K562 (cell line): ENCODE data around the gene LRRTM2. TPM values are rescaled to one million over a fixed set of nuclear protein-coding genes. Genes with fewer than 3 reads are reported as not detected.

Experiments used
- ATAC-seq: fragments of 200-7000 bp; cut with Tn5 transposase; 3 replicates; pipeline ENCODE4 v1.9.1; 2020; ENCODE audit warnings: moderate library complexity
- BruUV-seq: library from RNA; stranded (reverse); fragments of 400-500 nt; replicated peaks from 2 replicates; lab custom pipeline; 2021; lab: Mats Ljungman, UMichigan
- CTCF ChIA-PET: fragments of 300-600 bp; formaldehyde crosslinking; extraction: SDS; loops from one replicate; lab custom pipeline; 2021; ENCODE audit warnings: low intra/inter-chr PET ratio; lab: Yijun Ruan, JAX
- POLR2A ChIA-PET: fragments of 300-600, 350-650 bp; sonication (Branson Sonifier 250); formaldehyde crosslinking; extraction: SDS; loops from one replicate; lab custom pipeline; 2021; ENCODE audit warnings: antibody characterized with exemption, inconsistent platforms; lab: Yijun Ruan, JAX
- DNase-seq, 4 experiments: peaks; one replicate each; pipeline versions ENCODE4 v3.0.0 to v3.0.0-alpha.2; 2011 to 2018; ENCODE audit warnings: low spot score in 3 of 4, mixed read lengths in 3 of 4; ENCODE audit errors: extremely low read depth in 1 of 4
- FAIRE-seq: peaks from 2 replicates; lab custom pipeline; 2011; peaks lifted over from hg19 to GRCh38; lab: Jason Lieb, UNC
- H2AFZ ChIP-seq: 2 replicates; pipeline ENCODE4 v1.6.0; 2011; ENCODE audit warnings: low read depth, low read length, control low read depth, inconsistent platforms
- H3K27ac ChIP-seq: fragments of 200-600 bp; 3 replicates; pipeline ENCODE4 v1.8.0; 2011; ENCODE audit warnings: low read depth, mild to moderate bottlenecking, control low read depth, inconsistent platforms, low read length, moderate library complexity, mixed read lengths; ENCODE audit errors: extremely low read depth
- H3K27me3 ChIP-seq, 2 experiments: fragments of 300-600 bp in 1 of 2; 2 replicates in 1 of 2; 3 replicates in 1 of 2; pipeline versions ENCODE4 v1.6.0 to v1.8.0; 2011; ENCODE audit warnings: inconsistent platforms in 2 of 2, low read length in 2 of 2, mild to moderate bottlenecking in 1 of 2, mixed read lengths in 1 of 2, moderate library complexity in 1 of 2; ENCODE audit not compliant: control insufficient read depth in 2 of 2, insufficient read depth in 2 of 2
- H3K36me3 ChIP-seq: fragments of 300-600 bp; 3 replicates; pipeline ENCODE4 v1.8.0; 2011; ENCODE audit warnings: mild to moderate bottlenecking, low read length, inconsistent platforms; ENCODE audit not compliant: control insufficient read depth, insufficient read depth
- H3K4me1 ChIP-seq, 2 experiments: fragments of 200-600 bp in 1 of 2; replicated peaks in 1 of 2; 2 replicates in 1 of 2; 3 replicates in 1 of 2; pipeline versions ENCODE4 v1.5.1 to v1.8.0; 2011; ENCODE audit warnings: inconsistent platforms in 2 of 2, low read length in 2 of 2, mild to moderate bottlenecking in 1 of 2, mixed read lengths in 1 of 2, moderate library complexity in 1 of 2; ENCODE audit not compliant: control insufficient read depth in 2 of 2, insufficient read depth in 2 of 2
- H3K4me2 ChIP-seq: 2 replicates; pipeline ENCODE4 v1.6.1; 2011; ENCODE audit warnings: low read length, control low read depth, inconsistent platforms, mixed read lengths; ENCODE audit not compliant: insufficient read depth
- H3K4me3 ChIP-seq: fragments of 200-600 bp; sonication (generic), shearing (Covaris generic); 2 replicates; pipeline ENCODE4 v1.5.1; 2016; ENCODE audit warnings: control low read depth, inconsistent platforms
- H3K79me2 ChIP-seq: fragments of 200-600 bp; 3 replicates; pipeline ENCODE4 v1.8.0; 2011; ENCODE audit warnings: low read length, inconsistent platforms; ENCODE audit not compliant: control insufficient read depth, insufficient read depth
- H3K9ac ChIP-seq, 2 experiments: 2 replicates each; pipeline versions ENCODE4 v1.6.0 to v1.6.1; 2011; ENCODE audit warnings: low read depth in 2 of 2, low read length in 2 of 2, control low read depth in 1 of 2, inconsistent platforms in 1 of 2, mild to moderate bottlenecking in 1 of 2, mixed read lengths in 1 of 2; ENCODE audit not compliant: insufficient read depth in 1 of 2
- H3K9me1 ChIP-seq: one replicate; pipeline ENCODE4 v1.6.0; 2011; ENCODE audit warnings: inconsistent platforms, mild to moderate bottlenecking, low read length, moderate library complexity; ENCODE audit not compliant: control insufficient read depth, insufficient read depth
- H3K9me3 ChIP-seq: replicated peaks from 2 replicates; pipeline ENCODE4 v1.5.1; 2011; ENCODE audit warnings: low read depth, low read length, inconsistent platforms; ENCODE audit not compliant: control insufficient read depth, insufficient read depth
- H4K20me1 ChIP-seq: replicated peaks from 2 replicates; pipeline ENCODE4 v1.6.1; 2011; ENCODE audit warnings: low read length, inconsistent platforms, mixed read lengths; ENCODE audit not compliant: control insufficient read depth, insufficient read depth
- CHD2 ChIP-seq: IDR thresholded peaks from 2 replicates; pipeline ENCODE4 v1.6.1; 2011; ENCODE audit warnings: low read depth, low read length
- GABPB2 ChIP-seq: fragments of 250-450 bp; sonication (Bioruptor Pico); conservative IDR thresholded peaks from 2 replicates; pipeline ENCODE4 v1.5.1; 2021; ENCODE audit warnings: mild to moderate bottlenecking
- HES1 ChIP-seq: fragments of 450-650 bp; IDR thresholded peaks from 2 replicates; pipeline ENCODE4 v1.6.1; 2016; ENCODE audit warnings: low read depth, mild to moderate bottlenecking, moderate library complexity
- JUNB ChIP-seq: fragments of 450-650 bp; formaldehyde crosslinking; conservative IDR thresholded peaks from 2 replicates; pipeline ENCODE4 v1.4.0; 2020; ENCODE audit warnings: mild to moderate bottlenecking
- NCOA1 ChIP-seq: fragments of 450-650 bp; IDR thresholded peaks from 2 replicates; pipeline ENCODE4 v1.6.1; 2016; ENCODE audit warnings: low read depth
- NR2F6 ChIP-seq: fragments of 450-650 bp; formaldehyde crosslinking; IDR thresholded peaks from 2 replicates; pipeline ENCODE4 v1.4.0; 2020; ENCODE audit warnings: mild to moderate bottlenecking
- PTBP1 ChIP-seq: fragments of 200-400 bp; formaldehyde crosslinking; IDR thresholded peaks from 2 replicates; pipeline ENCODE4 v1.6.1; 2017; ENCODE audit warnings: low read depth, low read length
- SPI1 ChIP-seq: IDR thresholded peaks from 2 replicates; pipeline ENCODE4 v1.6.1; 2011; ENCODE audit warnings: low read depth, low read length, control low read depth, borderline replicate concordance
- ZZZ3 ChIP-seq: fragments of 450-650 bp; IDR thresholded peaks from 2 replicates; pipeline ENCODE4 v1.6.1; 2016; ENCODE audit warnings: antibody characterized with exemption, mild to moderate bottlenecking, moderate library complexity
- WGBS: fragments of 100-300 bp; shearing (Covaris generic); methylation state at CpG from one replicate; pipeline ENCODE4 v1.1.6; 2016; ENCODE audit warnings: low coverage, mixed read lengths; ENCODE audit not compliant: insufficient coverage; ENCODE audit errors: missing lambda C conversion rate; 5-methylcytosine and 5-hydroxymethylcytosine counted together
- in situ Hi-C: fragments of 300-500 bp; cut with MboI; formaldehyde crosslinking; loops from 4 replicates; pipeline ENCODE4 v1.15.0; 2018; ENCODE audit warnings: inconsistent platforms, mixed read lengths
- intact Hi-C: fragments of 100-400 bp; cut with micrococcal nuclease; formaldehyde crosslinking; loops from 2 replicates; pipeline ENCODE4 v1.14.2; 2022
- polyA plus RNA-seq, 8 experiments: library from polyadenylated mRNA; depleted of rRNA in 4 of 8; stranded (reverse) in 5 of 8; unstranded in 3 of 8; fragments of >200 nt; fragmentation: Nextera tagmentation in 2 of 8; fragmentation: Illumina TruSeq in 1 of 8; extraction: Ambion mirVana in 2 of 8; extraction: Trizol in 1 of 8; gene quantifications; 2 replicates each; pipeline versions ENCODE4 v1.2.1 to v1.2.3, GENCODE V29; 2011 to 2014; ENCODE audit warnings: inconsistent platforms in 1 of 8, missing spikeins in 1 of 8
- total RNA-seq, 7 experiments: library from RNA; depleted of rRNA in 6 of 7; stranded (reverse); fragments of >200 nt in 6 of 7; fragmentation: Illumina TruSeq in 2 of 7; extraction: Trizol in 2 of 7; gene quantifications; 2 replicates each; pipeline versions ENCODE4 v1.2.1 to v1.2.3, GENCODE V29; 2011 to 2021; ENCODE audit warnings: low replicate concordance in 1 of 7
- TF ChIP-seq, protein P1 (sequence below): fragments of 450-650 bp; formaldehyde crosslinking; IDR thresholded peaks from 2 replicates; pipeline ENCODE4 v1.4.0; 2020; ENCODE audit warnings: mild to moderate bottlenecking, moderate library complexity

LRRTM2 gene
- total and polyA plus RNA-seq, 9 of the 15 experiments (the other 6 are each of a cell fraction or from before 2014, with no cell fraction given): under 0.01 to 0.07 (median 0.03) TPM; not detected in 4

DNA sequence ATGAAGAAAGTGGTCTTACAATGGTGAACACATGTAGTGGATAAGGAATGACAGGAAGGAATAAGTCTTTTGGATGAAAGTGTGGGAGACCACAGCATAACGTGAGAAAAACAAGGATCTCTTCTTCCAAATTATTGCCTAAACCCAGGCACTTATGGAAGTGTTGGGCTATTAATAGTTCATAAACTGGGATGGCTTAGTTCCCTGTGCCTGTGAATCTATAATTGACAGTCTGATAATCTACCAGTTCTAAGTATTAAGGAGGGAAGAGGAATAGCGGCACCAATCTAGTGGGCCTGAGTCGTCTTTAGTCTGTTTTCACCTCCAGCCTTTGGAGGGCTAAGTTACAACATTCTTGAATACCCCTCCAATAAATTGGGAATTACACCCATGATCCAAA, 39.2 kb upstream of the LRRTM2 start:
- no TSS peak for BruUV-seq
- TF ChIP-seq GABPB2 (CRISPR knock-in tag) (no peak), HES1 (no peak), JUNB (CRISPR knock-in tag) (no peak), NCOA1 (no peak), NR2F6 (CRISPR knock-in tag) (no peak), SPI1 (no peak), CHD2 (no peak), PTBP1 (no peak), ZZZ3 (no peak)
- TF ChIP-seq, protein P1, sequence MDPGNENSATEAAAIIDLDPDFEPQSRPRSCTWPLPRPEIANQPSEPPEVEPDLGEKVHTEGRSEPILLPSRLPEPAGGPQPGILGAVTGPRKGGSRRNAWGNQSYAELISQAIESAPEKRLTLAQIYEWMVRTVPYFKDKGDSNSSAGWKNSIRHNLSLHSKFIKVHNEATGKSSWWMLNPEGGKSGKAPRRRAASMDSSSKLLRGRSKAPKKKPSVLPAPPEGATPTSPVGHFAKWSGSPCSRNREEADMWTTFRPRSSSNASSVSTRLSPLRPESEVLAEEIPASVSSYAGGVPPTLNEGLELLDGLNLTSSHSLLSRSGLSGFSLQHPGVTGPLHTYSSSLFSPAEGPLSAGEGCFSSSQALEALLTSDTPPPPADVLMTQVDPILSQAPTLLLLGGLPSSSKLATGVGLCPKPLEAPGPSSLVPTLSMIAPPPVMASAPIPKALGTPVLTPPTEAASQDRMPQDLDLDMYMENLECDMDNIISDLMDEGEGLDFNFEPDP (CRISPR knock-in tag): no peak
- TF ChIP-seq, all 486 proteins: peak for 0
- Histone ChIP-seq H3K4me3 (no peak overlapping the region), H3K9me1 (no peaks in the 10 kb centered on the region), H3K27me3 (no peaks in the 10 kb centered on the region), H3K9me3 (no peaks in the 10 kb centered on the region), H3K36me3 (peaks cover 6% of the 10 kb centered on the region; the same call in 2 of the 3 replicates), H3K4me1 (peaks cover 0 to 10% of the 10 kb centered on the region in 2 experiments; a peak in 2 of 5 replicates), H3K79me2 (no peaks in the 10 kb centered on the region), H3K27ac (no peak overlapping the region), H2AFZ (no peak overlapping the region), H3K9ac (no peak overlapping the region), H4K20me1 (no peaks in the 10 kb centered on the region), H3K4me2 (no peak overlapping the region)
- in situ Hi-C loops (no loop called here), intact Hi-C loops (no loop called here)
- ChIA-PET CTCF (no interaction called here), POLR2A (no interaction called here)
- ATAC-seq (no peak), FAIRE-seq (no peak), DNase-seq (no peak)
- 92% methylated on average over 2 of the region's 3 CpGs for WGBS
